ENCODE results near the gene GPR78. TPM values are rescaled to one million over a fixed set of nuclear protein-coding genes. Genes with fewer than 3 reads are reported as not detected.

GPR78 gene
- total and polyA plus RNA-seq, 2 donors (not counting 1 experiment from before 2014, with no cell fraction given): 0.20 to 0.33 TPM

GRCh38 chr4:8612646-8613045 lies 32.5 kb downstream of the GPR78 start:
- Histone ChIP-seq H3K4me2 (ENCODE audit: extremely low read depth, insufficient read depth, low read length) (no peak overlapping the region), H3K27me3 (ENCODE audit: control insufficient read depth, insufficient read depth, low read length) (no peaks in the 10 kb centered on the region), H2AFZ (ENCODE audit: low read length) (no peak overlapping the region), H3K4me1 (ENCODE audit: control insufficient read depth, extremely low read depth, insufficient read depth, low read length) (no peaks in the 10 kb centered on the region), H3K9me3 (ENCODE audit: control insufficient read depth, insufficient read depth, low read depth, low read length) (no peaks in the 10 kb centered on the region), H3K27ac (ENCODE audit: insufficient read depth, low read length) (no peak overlapping the region), H3K4me3 (replicated peaks in 1 of 4; ENCODE audit: control extremely low read depth in 1 of 4, insufficient read depth in 1 of 4, low read depth in 3 of 4, low read length in 4 of 4) (no peak overlapping the region), H3K36me3 (ENCODE audit: control insufficient read depth, insufficient read depth, low read length) (no peaks in the 10 kb centered on the region), H3K9ac (ENCODE audit: insufficient read depth, low read length) (no peak overlapping the region), H3K79me2 (ENCODE audit: control insufficient read depth, insufficient read depth, low read length) (no peaks in the 10 kb centered on the region), H4K20me1 (ENCODE audit: control insufficient read depth, extremely low read depth, insufficient read depth, low read length) (no peaks in the 10 kb centered on the region)
- DNase-seq (ENCODE audit: low read depth in 2 of 2): no peak
- TF ChIP-seq EZH2 (IDR thresholded peaks at IDR 0.05; ENCODE audit: low read length, missing control alignments): no peak
- TF ChIP-seq, protein P1, sequence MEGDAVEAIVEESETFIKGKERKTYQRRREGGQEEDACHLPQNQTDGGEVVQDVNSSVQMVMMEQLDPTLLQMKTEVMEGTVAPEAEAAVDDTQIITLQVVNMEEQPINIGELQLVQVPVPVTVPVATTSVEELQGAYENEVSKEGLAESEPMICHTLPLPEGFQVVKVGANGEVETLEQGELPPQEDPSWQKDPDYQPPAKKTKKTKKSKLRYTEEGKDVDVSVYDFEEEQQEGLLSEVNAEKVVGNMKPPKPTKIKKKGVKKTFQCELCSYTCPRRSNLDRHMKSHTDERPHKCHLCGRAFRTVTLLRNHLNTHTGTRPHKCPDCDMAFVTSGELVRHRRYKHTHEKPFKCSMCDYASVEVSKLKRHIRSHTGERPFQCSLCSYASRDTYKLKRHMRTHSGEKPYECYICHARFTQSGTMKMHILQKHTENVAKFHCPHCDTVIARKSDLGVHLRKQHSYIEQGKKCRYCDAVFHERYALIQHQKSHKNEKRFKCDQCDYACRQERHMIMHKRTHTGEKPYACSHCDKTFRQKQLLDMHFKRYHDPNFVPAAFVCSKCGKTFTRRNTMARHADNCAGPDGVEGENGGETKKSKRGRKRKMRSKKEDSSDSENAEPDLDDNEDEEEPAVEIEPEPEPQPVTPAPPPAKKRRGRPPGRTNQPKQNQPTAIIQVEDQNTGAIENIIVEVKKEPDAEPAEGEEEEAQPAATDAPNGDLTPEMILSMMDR (conservative IDR thresholded peaks at IDR 0.05 in 1 of 2, IDR thresholded peaks at IDR 0.05 in 1 of 2; ENCODE audit: low read depth in 1 of 2, low read length in 2 of 2): no peak

GRCh38 chr4:8613421-8614364 lies 33.5 kb downstream of the GPR78 start:
- no peak overlapping the region for H3K4me2 ChIP-seq (ENCODE audit: extremely low read depth, insufficient read depth, low read length)
- DNase-seq (ENCODE audit: low read depth in 2 of 2): no peak
- no peaks in the 10 kb centered on the region for H3K9me3 ChIP-seq (ENCODE audit: control insufficient read depth, insufficient read depth, low read depth, low read length)
- no peak overlapping the region for H2AFZ ChIP-seq (ENCODE audit: low read length)
- H3K36me3 ChIP-seq (ENCODE audit: control insufficient read depth, insufficient read depth, low read length): no peaks in the 10 kb centered on the region
- H3K9ac ChIP-seq (ENCODE audit: insufficient read depth, low read length): no peak overlapping the region
- H3K4me1 ChIP-seq (ENCODE audit: control insufficient read depth, extremely low read depth, insufficient read depth, low read length): no peaks in the 10 kb centered on the region
- no peak for TF ChIP-seq EZH2 (IDR thresholded peaks at IDR 0.05; ENCODE audit: low read length, missing control alignments)
- H3K79me2 ChIP-seq (ENCODE audit: control insufficient read depth, insufficient read depth, low read length): no peaks in the 10 kb centered on the region
- H3K27ac ChIP-seq (ENCODE audit: insufficient read depth, low read length): no peak overlapping the region
- no peaks in the 10 kb centered on the region for H3K27me3 ChIP-seq (ENCODE audit: control insufficient read depth, insufficient read depth, low read length)
- H3K4me3 ChIP-seq (replicated peaks in 1 of 4; ENCODE audit: control extremely low read depth in 1 of 4, insufficient read depth in 1 of 4, low read depth in 3 of 4, low read length in 4 of 4): no peak overlapping the region
- no peaks in the 10 kb centered on the region for H4K20me1 ChIP-seq (ENCODE audit: control insufficient read depth, extremely low read depth, insufficient read depth, low read length)

- no peaks in the 10 kb centered on the region for H4K20me1 ChIP-seq (ENCODE audit: control insufficient read depth, extremely low read depth, insufficient read depth, low read length)
- DNase-seq (ENCODE audit: low read depth in 2 of 2): no peak
- TF ChIP-seq, protein P1 (conservative IDR thresholded peaks at IDR 0.05 in 1 of 2, IDR thresholded peaks at IDR 0.05 in 1 of 2; ENCODE audit: low read depth in 1 of 2, low read length in 2 of 2): no peak
- TF ChIP-seq EZH2 (IDR thresholded peaks at IDR 0.05; ENCODE audit: low read length, missing control alignments): no peak
- no peaks in the 10 kb centered on the region for H3K79me2 ChIP-seq (ENCODE audit: control insufficient read depth, insufficient read depth, low read length)
- H3K4me1 ChIP-seq (ENCODE audit: control insufficient read depth, extremely low read depth, insufficient read depth, low read length): no peaks in the 10 kb centered on the region
- no peak overlapping the region for H3K4me3 ChIP-seq (replicated peaks in 1 of 4; ENCODE audit: control extremely low read depth in 1 of 4, insufficient read depth in 1 of 4, low read depth in 3 of 4, low read length in 4 of 4)
- H3K27me3 ChIP-seq (ENCODE audit: control insufficient read depth, insufficient read depth, low read length): no peaks in the 10 kb centered on the region
- H3K36me3 ChIP-seq (ENCODE audit: control insufficient read depth, insufficient read depth, low read length): no peaks in the 10 kb centered on the region
- no peaks in the 10 kb centered on the region for H3K9me3 ChIP-seq (ENCODE audit: control insufficient read depth, insufficient read depth, low read depth, low read length)
- H3K4me2 ChIP-seq (ENCODE audit: extremely low read depth, insufficient read depth, low read length): no peak overlapping the region
- no peak overlapping the region for H3K27ac ChIP-seq (ENCODE audit: insufficient read depth, low read length)
- no peak overlapping the region for H3K9ac ChIP-seq (ENCODE audit: insufficient read depth, low read length)
- H2AFZ ChIP-seq (ENCODE audit: low read length): no peak overlapping the region
These were observed 34.4 kb downstream of the GPR78 start for GRCh38 chr4:8614365-8615193.

Measured in fibroblast of lung (primary cell).